GM21717 (cell line): ENCODE data around the gene GID8.

Experiments used
- ATAC-seq: cut with Tn5 transposase; IDR thresholded peaks from one replicate; pipeline ENCODE4 v1.9.1; 2021; ENCODE audit warnings: mild to moderate bottlenecking, moderate library complexity; ENCODE audit not compliant: unreplicated experiment

GID8 gene

DNA sequence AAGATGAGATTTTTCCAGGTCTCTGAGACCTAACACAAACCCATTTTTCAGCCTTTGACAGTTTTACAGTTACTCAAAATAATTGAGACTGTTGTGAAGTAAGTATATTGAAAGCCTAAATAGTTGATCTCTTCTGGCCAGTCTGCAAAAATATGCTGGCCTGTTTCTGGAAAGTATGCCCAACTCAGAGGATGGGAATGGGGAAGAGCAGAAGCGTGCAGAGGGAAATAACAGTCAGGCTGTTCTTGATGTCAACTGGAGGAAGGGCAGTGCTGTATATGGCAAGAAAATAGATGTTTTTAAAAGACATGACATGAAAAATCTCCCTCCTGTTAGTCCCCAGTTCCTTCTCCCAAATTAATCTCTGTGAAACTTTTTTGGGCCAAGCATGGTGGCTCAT, 3.8 kb downstream of the GID8 start:
- no peak for ATAC-seq

GRCh38 chr20:62942456-62942855, 4.5 kb downstream of the GID8 start:
- no peak for ATAC-seq

DNA sequence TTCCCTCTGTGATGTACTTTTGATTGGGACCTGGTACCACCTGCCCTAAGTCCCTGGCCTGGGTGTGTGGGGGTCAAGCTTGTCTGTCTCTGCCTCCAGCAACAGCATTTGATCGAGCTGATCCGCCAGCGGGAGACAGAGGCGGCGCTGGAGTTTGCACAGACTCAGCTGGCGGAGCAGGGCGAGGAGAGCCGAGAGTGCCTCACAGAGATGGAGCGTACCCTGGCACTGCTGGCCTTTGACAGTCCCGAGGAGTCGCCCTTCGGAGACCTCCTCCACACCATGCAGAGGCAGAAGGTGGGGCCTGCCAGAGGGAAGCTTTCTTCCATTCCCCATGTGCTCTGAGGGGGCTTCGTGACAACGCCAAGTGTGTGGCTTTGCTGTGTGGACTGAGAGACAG, 5.4 kb downstream of the GID8 start:
- ATAC-seq: no peak

GRCh38 chr20:62944184-62944583, 6.2 kb downstream of the GID8 start:
- no peak for ATAC-seq

GRCh38 chr20:62944746-62945145, 6.8 kb downstream of the GID8 start:
- ATAC-seq: no peak

DNA sequence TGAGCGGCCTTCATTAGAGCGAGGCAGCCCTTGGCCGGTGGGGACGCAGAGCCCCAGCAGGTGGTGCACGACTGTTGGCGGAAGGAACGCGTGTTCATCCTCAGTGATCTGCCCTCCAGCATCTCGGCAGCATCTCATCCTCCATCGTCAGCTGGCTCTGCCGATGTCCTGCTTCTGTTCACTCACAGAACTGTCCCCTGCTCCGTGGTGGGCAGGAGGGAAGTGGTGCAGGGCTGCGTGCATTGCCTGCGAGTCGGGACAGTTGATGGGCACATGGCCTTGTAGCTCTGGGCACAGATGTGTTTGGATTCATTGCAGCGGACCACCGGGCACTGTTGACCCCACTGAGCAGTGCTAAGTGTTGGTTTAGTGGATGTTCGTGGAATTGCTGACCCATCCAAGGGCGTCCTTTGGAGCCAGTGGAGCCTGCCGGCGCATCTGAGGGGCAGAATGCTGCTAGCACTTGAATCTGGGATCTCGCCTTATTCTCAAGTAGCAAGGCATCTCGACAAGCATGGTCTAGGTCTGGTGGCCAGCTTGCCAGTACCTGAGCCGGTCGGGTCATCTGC, 7.9 kb downstream of the GID8 start:
- ATAC-seq: no peak

DNA sequence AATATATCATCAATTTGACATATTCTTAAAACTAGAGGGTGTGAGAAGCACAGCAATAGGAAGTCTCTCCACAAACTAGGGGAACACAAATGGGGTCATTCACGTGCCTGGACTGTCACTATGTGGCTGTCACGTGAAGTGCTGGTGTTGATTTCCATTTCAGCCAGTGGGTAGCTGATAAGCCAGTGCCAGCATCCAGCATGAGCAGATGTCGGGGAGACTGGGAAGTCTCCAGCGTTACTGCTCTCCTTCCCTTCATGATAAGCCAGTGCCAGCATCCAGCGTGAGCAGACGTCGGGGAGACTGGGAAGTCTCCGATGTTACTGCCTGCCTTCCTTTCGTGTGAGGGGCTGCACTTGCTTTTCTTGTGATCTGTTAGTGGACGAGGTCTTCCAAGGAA, 9.0 kb downstream of the GID8 start:
- ATAC-seq: no peak

- no peak for ATAC-seq
Measured at GRCh38 chr20:62947532-62948300, 9.8 kb downstream of the GID8 start.

GRCh38 chr20:62949153-62949821, 11.3 kb downstream of the GID8 start:
- ATAC-seq: no peak

GRCh38 chr20:62949962-62950361, 12.0 kb downstream of the GID8 start:
- no peak for ATAC-seq

DNA sequence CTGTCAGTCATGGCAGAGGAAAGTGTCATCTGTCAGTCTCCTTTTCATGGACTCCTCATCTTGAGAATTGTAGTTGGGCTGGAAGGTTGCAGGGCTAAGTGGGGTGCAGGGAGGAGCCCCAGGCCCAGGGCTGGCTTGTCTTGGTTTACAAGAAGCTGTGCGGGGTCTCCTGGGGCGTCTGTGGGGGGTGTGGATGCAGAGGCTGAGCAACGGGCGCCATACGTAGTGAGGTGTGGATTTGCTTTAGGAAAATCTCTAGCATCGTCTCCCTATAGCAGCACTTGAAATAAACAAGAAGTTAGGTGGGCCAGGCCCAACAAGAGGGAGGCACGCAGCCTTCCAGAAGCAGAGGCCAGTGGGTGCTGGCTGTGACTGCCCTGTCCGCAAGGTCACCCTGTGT, 12.8 kb downstream of the GID8 start:
- ATAC-seq: no peak

- no peak for ATAC-seq
Measured at GRCh38 chr20:62951143-62951895, 13.4 kb downstream of the GID8 start.

- ATAC-seq: no peak
Measured at GRCh38 chr20:62951896-62952372, 14.0 kb downstream of the GID8 start.

DNA sequence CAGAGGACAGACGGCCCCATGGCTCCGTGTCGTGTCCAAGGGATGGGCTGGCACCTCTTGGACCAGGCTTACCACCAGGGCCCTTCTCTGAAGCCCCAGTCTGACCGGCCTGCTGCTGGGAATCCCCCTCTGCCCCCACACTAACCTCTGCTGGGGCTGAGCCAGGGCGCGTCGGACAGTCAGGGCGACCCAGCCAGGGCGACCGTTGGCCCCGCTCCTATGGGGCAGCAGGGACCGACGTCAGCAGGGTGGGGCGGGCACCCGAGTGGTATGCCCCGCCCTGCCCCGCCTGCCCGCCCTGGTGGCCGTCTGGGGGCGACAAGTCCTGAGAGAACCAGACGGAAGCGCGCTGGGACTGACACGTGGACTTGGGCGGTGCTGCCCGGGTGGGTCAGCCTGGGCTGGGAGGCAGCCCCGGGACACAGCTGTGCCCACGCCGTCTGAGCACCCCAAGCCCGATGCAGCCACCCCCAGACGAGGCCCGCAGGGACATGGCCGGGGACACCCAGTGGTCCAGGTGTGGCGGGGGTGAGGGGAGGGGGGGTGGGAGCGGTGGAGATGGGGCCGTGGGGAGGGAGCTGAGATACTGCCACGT, 14.5 kb downstream of the GID8 start, which contains the start of gene SLC17A9:
SLC17A9 (plus strand) TSS at position 337 of the 595 bp plus-strand sequence; CDS start at position 459, 122 bp downstream.
- peak; percentile 53 for ATAC-seq

- ATAC-seq: peak; percentile 6
Measured at GRCh38 chr20:62952968-62953838, 15.3 kb downstream of the GID8 start.

GRCh38 chr20:62953839-62954703, 16.1 kb downstream of the GID8 start:
- peak; percentile 59 for ATAC-seq

DNA sequence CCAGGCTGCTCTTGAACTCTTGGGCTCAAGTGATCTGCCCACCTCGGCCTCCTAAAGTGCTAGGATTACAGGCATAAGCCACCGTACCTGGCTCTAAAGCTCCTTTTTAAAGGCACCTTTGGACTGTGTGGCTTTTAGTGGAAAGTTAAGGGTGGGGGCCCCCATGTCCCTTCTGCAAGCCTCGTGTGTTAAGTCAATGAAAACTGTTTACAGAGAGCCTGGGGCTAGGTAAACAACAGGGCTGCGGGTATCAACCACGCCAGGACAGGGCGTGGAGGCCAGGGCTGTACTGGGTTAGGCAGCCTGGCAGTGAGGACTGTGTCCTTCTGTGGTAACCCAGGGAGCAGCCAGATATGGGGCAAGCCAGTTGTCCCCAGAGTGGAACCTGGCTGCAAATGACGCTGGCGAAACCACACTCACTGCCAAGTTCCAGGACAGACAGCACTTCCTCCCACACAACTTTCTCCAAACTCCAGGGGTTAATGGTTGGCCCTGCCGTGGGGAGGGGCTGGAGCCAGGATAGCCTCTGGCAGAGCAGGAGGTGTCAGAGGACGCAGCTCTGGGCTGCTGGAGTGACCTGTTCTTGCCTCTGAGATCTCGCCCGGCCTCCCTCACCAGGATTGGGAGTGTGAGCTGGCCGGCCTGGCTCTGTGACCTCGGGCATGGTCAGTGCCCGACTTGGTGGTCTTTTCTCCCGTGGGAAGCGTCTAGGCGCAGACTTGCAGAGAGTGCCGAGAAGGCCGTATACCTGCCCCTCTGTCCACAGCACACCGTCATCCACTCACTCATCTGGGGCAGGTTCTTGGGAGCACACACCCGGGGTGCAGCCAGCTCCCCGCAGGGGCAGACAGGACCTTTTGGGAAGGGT, 17.8 kb downstream of the GID8 start:
- no peak for ATAC-seq
